GM23338 (cell line): Measurements from ENCODE around the gene EPHA8. TPM values are rescaled to one million over a fixed set of nuclear protein-coding genes. Genes with fewer than 3 reads are reported as not detected.
A peak's percentile ranks its signal among the peaks of the same experiment; 100 is the strongest.

Experiments used
- ATAC-seq: fragments of 200-7000 bp; cut with Tn5 transposase; 3 replicates; pipeline ENCODE4 v1.9.1; 2020
- DNase-seq: peaks from one replicate; pipeline ENCODE4 v3.0.0-alpha.2; 2015; ENCODE audit warnings: low spot score
- H2AFZ ChIP-seq: fragments of 200-600 bp; sonication (generic); 2 replicates; pipeline ENCODE4 v1.8.0; 2016; ENCODE audit warnings: antibody characterized with exemption, mild to moderate bottlenecking, moderate library complexity
- H3F3A ChIP-seq: fragments of 200-600 bp; sonication (generic); replicated peaks from 2 replicates; pipeline ENCODE4 v1.8.0; 2017; ENCODE audit warnings: antibody characterized with exemption, mixed run types, low read depth
- H3K27ac ChIP-seq: fragments of 200-600 bp; sonication (generic); 2 replicates; pipeline ENCODE4 v1.6.1; 2016; ENCODE audit warnings: low read depth
- H3K27me3 ChIP-seq: fragments of 200-600 bp; sonication (generic); 2 replicates; pipeline ENCODE4 v1.8.0; 2016; ENCODE audit warnings: mild to moderate bottlenecking, mixed run types, moderate library complexity; ENCODE audit not compliant: insufficient read depth
- H3K36me3 ChIP-seq: fragments of 200-600 bp; sonication (generic); 2 replicates; pipeline ENCODE4 v1.8.0; 2016; ENCODE audit warnings: mild to moderate bottlenecking; ENCODE audit not compliant: insufficient read depth
- H3K4me1 ChIP-seq: fragments of 200-600 bp; sonication (generic); 2 replicates; pipeline ENCODE4 v1.8.0; 2016; ENCODE audit warnings: mild to moderate bottlenecking, moderate library complexity; ENCODE audit not compliant: insufficient read depth
- H3K4me2 ChIP-seq: fragments of 200-600 bp; sonication (generic); 2 replicates; pipeline ENCODE4 v1.7.1; 2017; ENCODE audit warnings: mixed run types
- H3K4me3 ChIP-seq: fragments of 200-600 bp; sonication (generic); 2 replicates; pipeline ENCODE4 v1.6.1; 2016; ENCODE audit warnings: mixed run types
- H3K79me2 ChIP-seq: fragments of 200-600 bp; sonication (generic); replicated peaks from 2 replicates; pipeline ENCODE4 v1.8.0; 2017; ENCODE audit warnings: mild to moderate bottlenecking; ENCODE audit not compliant: insufficient read depth
- H3K9me2 ChIP-seq: fragments of 200-600 bp; sonication (generic); 2 replicates; pipeline ENCODE4 v1.8.0; 2017; ENCODE audit not compliant: insufficient read depth
- H4K20me1 ChIP-seq: fragments of 200-600 bp; sonication (generic); replicated peaks from 2 replicates; pipeline ENCODE4 v1.8.0; 2017; ENCODE audit warnings: mild to moderate bottlenecking; ENCODE audit not compliant: insufficient read depth
- H3K27ac Mint-ChIP-seq: 2 replicates; pipeline ENCODE4 v1.8.0; 2020; ENCODE audit warnings: inconsistent platforms, mild to moderate bottlenecking, moderate library complexity, mixed read lengths
- H3K27me3 Mint-ChIP-seq: 3 replicates; pipeline ENCODE4 v1.8.0; 2022; ENCODE audit warnings: low read depth, mild to moderate bottlenecking, moderate library complexity, mixed read lengths, inconsistent platforms; ENCODE audit not compliant: insufficient read depth, poor library complexity
- H3K36me3 Mint-ChIP-seq: 3 replicates; pipeline ENCODE4 v1.8.0; 2021; ENCODE audit warnings: low read depth, mild to moderate bottlenecking, inconsistent platforms, moderate library complexity, mixed read lengths
- H3K4me1 Mint-ChIP-seq: 3 replicates; pipeline ENCODE4 v1.8.0; 2020; ENCODE audit warnings: mild to moderate bottlenecking, inconsistent platforms, mixed read lengths
- H3K4me3 Mint-ChIP-seq: 3 replicates; pipeline ENCODE4 v1.8.0; 2021; ENCODE audit warnings: moderate library complexity, mild to moderate bottlenecking, inconsistent platforms, mixed read lengths
- H3K9me3 Mint-ChIP-seq: 3 replicates; pipeline ENCODE4 v1.8.0; 2020; ENCODE audit warnings: moderate library complexity, mild to moderate bottlenecking, inconsistent platforms, mixed read lengths
- EZH2 ChIP-seq: fragments of 200-600 bp; sonication (generic); IDR thresholded peaks from one replicate; pipeline ENCODE4 v1.8.0; 2017; ENCODE audit warnings: antibody characterized with exemption, mild to moderate bottlenecking, low read depth; ENCODE audit not compliant: unreplicated experiment
- EZH2phosphoT487 ChIP-seq: fragments of 200-600 bp; sonication (generic); IDR thresholded peaks from one replicate; pipeline ENCODE4 v1.8.1; 2018; ENCODE audit warnings: antibody characterized with exemption; ENCODE audit not compliant: unreplicated experiment
- JUNB ChIP-seq: IDR thresholded peaks from one replicate; pipeline ENCODE4 v1.6.1; 2016; ENCODE audit warnings: antibody characterized with exemption; ENCODE audit not compliant: unreplicated experiment
- NANOG ChIP-seq: IDR thresholded peaks from 2 replicates; pipeline ENCODE4 v1.6.1; 2016; ENCODE audit warnings: antibody characterized with exemption, borderline replicate concordance
- POLR2AphosphoS5 ChIP-seq: IDR thresholded peaks from 2 replicates; pipeline ENCODE4 v1.6.1; 2016; ENCODE audit warnings: antibody characterized with exemption, low read depth
- STAT1 ChIP-seq: IDR thresholded peaks from one replicate; pipeline ENCODE4 v1.6.1; 2016; ENCODE audit warnings: antibody characterized with exemption; ENCODE audit not compliant: unreplicated experiment
- ZNF114 ChIP-seq: fragments of 250-450 bp; sonication (Bioruptor Pico); IDR thresholded peaks from 2 replicates; pipeline ENCODE4 v1.5.0; 2020; ENCODE audit warnings: mild to moderate bottlenecking, moderate library complexity
- ZNF331 ChIP-seq: fragments of 250-450 bp; sonication (Bioruptor Pico); IDR thresholded peaks from 2 replicates; pipeline ENCODE4 v1.5.0; 2020; ENCODE audit warnings: low read depth, mild to moderate bottlenecking, moderate library complexity
- ZNF462 ChIP-seq: fragments of 250-450 bp; sonication (Bioruptor Pico); IDR thresholded peaks from 2 replicates; pipeline ENCODE4 v1.5.0; 2020; ENCODE audit warnings: mild to moderate bottlenecking, moderate library complexity
- polyA plus RNA-seq: library from polyadenylated mRNA; unstranded; fragments of >200 nt; fragmentation: Nextera tagmentation; extraction: Ambion mirVana; gene quantifications from 2 replicates; pipeline ENCODE4 v1.2.1, GENCODE V29; 2016
- total RNA-seq: library from RNA; depleted of rRNA; stranded (reverse); fragments of >200 nt; shearing (Covaris generic); gene quantifications from 2 replicates; pipeline ENCODE4 v1.2.3, GENCODE V29; 2014
- TF ChIP-seq, protein P1 (sequence below), 2 experiments: fragments of 200-600 bp in 1 of 2; sonication (generic) in 1 of 2; conservative IDR thresholded peaks; 2 replicates each; pipeline versions ENCODE4 v1.5.1 to v1.6.1; 2016 to 2017; ENCODE audit warnings: antibody characterized with exemption in 2 of 2, low read depth in 2 of 2, mild to moderate bottlenecking in 2 of 2, moderate library complexity in 1 of 2

The EPHA8 gene
- total and polyA plus RNA-seq, 2 experiments from 2014 or later = 2.3 to 5.0 TPM

GRCh38 chr1:22641906-22642636, 78.8 kb downstream of the EPHA8 start:
- TF ChIP-seq STAT1 = no peak
- TF ChIP-seq, protein P1, sequence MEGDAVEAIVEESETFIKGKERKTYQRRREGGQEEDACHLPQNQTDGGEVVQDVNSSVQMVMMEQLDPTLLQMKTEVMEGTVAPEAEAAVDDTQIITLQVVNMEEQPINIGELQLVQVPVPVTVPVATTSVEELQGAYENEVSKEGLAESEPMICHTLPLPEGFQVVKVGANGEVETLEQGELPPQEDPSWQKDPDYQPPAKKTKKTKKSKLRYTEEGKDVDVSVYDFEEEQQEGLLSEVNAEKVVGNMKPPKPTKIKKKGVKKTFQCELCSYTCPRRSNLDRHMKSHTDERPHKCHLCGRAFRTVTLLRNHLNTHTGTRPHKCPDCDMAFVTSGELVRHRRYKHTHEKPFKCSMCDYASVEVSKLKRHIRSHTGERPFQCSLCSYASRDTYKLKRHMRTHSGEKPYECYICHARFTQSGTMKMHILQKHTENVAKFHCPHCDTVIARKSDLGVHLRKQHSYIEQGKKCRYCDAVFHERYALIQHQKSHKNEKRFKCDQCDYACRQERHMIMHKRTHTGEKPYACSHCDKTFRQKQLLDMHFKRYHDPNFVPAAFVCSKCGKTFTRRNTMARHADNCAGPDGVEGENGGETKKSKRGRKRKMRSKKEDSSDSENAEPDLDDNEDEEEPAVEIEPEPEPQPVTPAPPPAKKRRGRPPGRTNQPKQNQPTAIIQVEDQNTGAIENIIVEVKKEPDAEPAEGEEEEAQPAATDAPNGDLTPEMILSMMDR (conservative IDR thresholded peaks at IDR 0.05; ENCODE audit: low read depth in 2 of 2) = peak; percentile 80 to 93
- Histone ChIP-seq H3K4me2 (no peak overlapping the region), H3K79me2 (no peaks in the 10 kb centered on the region), H3K27me3 (no peaks in the 10 kb centered on the region), H3F3A (no peaks in the 10 kb centered on the region), H4K20me1 (no peaks in the 10 kb centered on the region), H3K27ac (no peak overlapping the region), H3K4me1 (no peaks in the 10 kb centered on the region; the same call in 1 of the 2 replicates), H3K4me3 (no peak overlapping the region), H3K9me2 (no peaks in the 10 kb centered on the region), H3K36me3 (no peaks in the 10 kb centered on the region), H2AFZ (no peak overlapping the region)
- Mint-ChIP-seq H3K27ac (no peak overlapping the region), H3K9me3 (no peaks in the 10 kb centered on the region), H3K27me3 (peaks cover 10% of the 10 kb centered on the region), H3K4me1 (peaks cover 8% of the 10 kb centered on the region), H3K36me3 (no peaks in the 10 kb centered on the region), H3K4me3 (no peak overlapping the region)
- ATAC-seq (peak; percentile 91), DNase-seq (peak; percentile 88)

DNA sequence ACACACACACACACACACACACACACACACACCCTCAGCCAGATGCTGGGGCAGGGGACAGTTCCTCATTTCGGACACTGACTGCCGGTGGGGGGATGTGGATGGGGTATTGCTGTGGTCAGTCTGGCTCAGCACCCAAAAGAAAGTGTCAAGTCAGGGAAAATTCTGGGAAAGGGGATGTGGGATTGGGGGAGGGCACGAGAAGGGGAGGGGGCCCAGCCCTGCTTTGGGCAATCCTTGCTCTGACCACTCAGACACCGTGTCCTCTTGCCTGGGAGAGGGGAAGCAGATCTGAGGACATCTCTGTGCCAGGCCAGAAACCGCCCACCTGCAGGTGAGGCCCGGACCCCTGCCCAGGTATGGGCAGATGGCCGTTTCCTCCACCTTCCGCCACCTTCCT, 80.1 kb downstream of the EPHA8 start, which contains the start of gene C1QC:
Gene C1QC (plus strand): TSS at position 253 of the 400 bp plus-strand sequence. CDS start 391 bp downstream, outside the sequence.
- ATAC-seq = no peak
- Mint-ChIP-seq H3K27ac (no peak within 1 kb of the TSS), H3K4me1 (peaks cover 8% of the 10 kb centered on the region), H3K27me3 (peaks cover 12% of the 10 kb centered on the region), H3K9me3 (no peaks in the 10 kb centered on the region), H3K36me3 (no peaks in the 10 kb centered on the region), H3K4me3 (no peak within 1 kb of the TSS)
- no peak for DNase-seq
- no peak within 1 kb of the TSS for H3K27ac ChIP-seq
- no peaks in the 10 kb centered on the region for H3F3A ChIP-seq
- no peaks in the 10 kb centered on the region for H4K20me1 ChIP-seq
- no peak within 1 kb of the TSS for H3K4me3 ChIP-seq
- no peaks in the 10 kb centered on the region; the same call in 1 of the 2 replicates for H3K4me1 ChIP-seq
- H3K79me2 ChIP-seq = no peaks in the 10 kb centered on the region
- H3K36me3 ChIP-seq = no peaks in the 10 kb centered on the region
- no peaks in the 10 kb centered on the region for H3K27me3 ChIP-seq
- no peak within 1 kb of the TSS for H2AFZ ChIP-seq
- no peak within 1 kb of the TSS for H3K4me2 ChIP-seq
- no peaks in the 10 kb centered on the region for H3K9me2 ChIP-seq
- no peak for TF ChIP-seq EZH2
- TF ChIP-seq ZNF331 (CRISPR knock-in tag) = no peak
- no peak for TF ChIP-seq NANOG
- no peak for TF ChIP-seq ZNF462 (CRISPR knock-in tag)
- no peak for TF ChIP-seq ZNF114 (CRISPR knock-in tag)
- TF ChIP-seq POLR2AphosphoS5 = no peak
- TF ChIP-seq STAT1 = no peak
- no peak for TF ChIP-seq EZH2phosphoT487
- no peak for TF ChIP-seq JUNB
- TF ChIP-seq, protein P1 (conservative IDR thresholded peaks at IDR 0.05; ENCODE audit: low read depth in 2 of 2) = no peak
